ENCODE results near the gene AOPEP. TPM values are rescaled to one million over a fixed set of nuclear protein-coding genes. Genes with fewer than 3 reads are reported as not detected.
A peak's percentile ranks its signal among the peaks of the same experiment; 100 is the strongest.

The AOPEP gene
- total and polyA plus RNA-seq, 2 donors (not counting 1 experiment from before 2014, with no cell fraction given): 66.1 to 94.1 TPM

DNA sequence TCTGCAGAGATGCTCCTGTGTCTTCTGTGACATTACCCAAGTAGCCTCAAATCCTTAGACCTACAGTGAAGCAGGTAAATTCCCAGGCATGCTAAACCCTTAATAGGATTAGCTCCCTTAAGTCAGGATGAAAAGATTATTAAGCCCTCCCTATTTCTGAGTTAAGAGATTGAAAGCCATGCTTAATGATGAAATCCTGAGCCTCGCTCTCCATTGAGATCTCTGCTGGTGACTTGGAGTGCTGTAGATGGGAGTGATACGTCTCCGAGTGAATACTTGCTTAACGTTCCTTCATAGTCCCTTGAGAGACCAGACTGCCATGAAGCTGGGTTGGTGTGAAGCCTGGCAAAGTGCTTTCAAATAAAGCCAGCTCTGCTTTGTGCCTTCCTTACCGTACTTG is 34.2 kb downstream of the AOPEP start:
- Histone ChIP-seq H3K27ac (ENCODE audit: insufficient read depth, low read length) (no peak overlapping the region), H3K4me1 (ENCODE audit: control insufficient read depth, extremely low read depth, insufficient read depth, low read length) (no peaks in the 10 kb centered on the region), H3K9ac (ENCODE audit: insufficient read depth, low read length) (no peak overlapping the region), H3K4me2 (ENCODE audit: extremely low read depth, insufficient read depth, low read length) (no peak overlapping the region), H3K36me3 (ENCODE audit: control insufficient read depth, insufficient read depth, low read length) (no peaks in the 10 kb centered on the region), H2AFZ (ENCODE audit: low read length) (no peak overlapping the region), H3K79me2 (ENCODE audit: control insufficient read depth, insufficient read depth, low read length) (no peaks in the 10 kb centered on the region), H4K20me1 (ENCODE audit: control insufficient read depth, extremely low read depth, insufficient read depth, low read length) (no peaks in the 10 kb centered on the region), H3K9me3 (ENCODE audit: control insufficient read depth, insufficient read depth, low read depth, low read length) (no peaks in the 10 kb centered on the region), H3K4me3 (replicated peaks in 1 of 4; ENCODE audit: control extremely low read depth in 1 of 4, insufficient read depth in 1 of 4, low read depth in 3 of 4, low read length in 4 of 4) (no peak overlapping the region), H3K27me3 (ENCODE audit: control insufficient read depth, insufficient read depth, low read length) (no peaks in the 10 kb centered on the region)
- no peak for TF ChIP-seq EZH2 (IDR thresholded peaks at IDR 0.05; ENCODE audit: low read length, missing control alignments)
- TF ChIP-seq, protein P1, sequence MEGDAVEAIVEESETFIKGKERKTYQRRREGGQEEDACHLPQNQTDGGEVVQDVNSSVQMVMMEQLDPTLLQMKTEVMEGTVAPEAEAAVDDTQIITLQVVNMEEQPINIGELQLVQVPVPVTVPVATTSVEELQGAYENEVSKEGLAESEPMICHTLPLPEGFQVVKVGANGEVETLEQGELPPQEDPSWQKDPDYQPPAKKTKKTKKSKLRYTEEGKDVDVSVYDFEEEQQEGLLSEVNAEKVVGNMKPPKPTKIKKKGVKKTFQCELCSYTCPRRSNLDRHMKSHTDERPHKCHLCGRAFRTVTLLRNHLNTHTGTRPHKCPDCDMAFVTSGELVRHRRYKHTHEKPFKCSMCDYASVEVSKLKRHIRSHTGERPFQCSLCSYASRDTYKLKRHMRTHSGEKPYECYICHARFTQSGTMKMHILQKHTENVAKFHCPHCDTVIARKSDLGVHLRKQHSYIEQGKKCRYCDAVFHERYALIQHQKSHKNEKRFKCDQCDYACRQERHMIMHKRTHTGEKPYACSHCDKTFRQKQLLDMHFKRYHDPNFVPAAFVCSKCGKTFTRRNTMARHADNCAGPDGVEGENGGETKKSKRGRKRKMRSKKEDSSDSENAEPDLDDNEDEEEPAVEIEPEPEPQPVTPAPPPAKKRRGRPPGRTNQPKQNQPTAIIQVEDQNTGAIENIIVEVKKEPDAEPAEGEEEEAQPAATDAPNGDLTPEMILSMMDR (conservative IDR thresholded peaks at IDR 0.05 in 1 of 2, IDR thresholded peaks at IDR 0.05 in 1 of 2; ENCODE audit: low read depth in 1 of 2, low read length in 2 of 2): no peak
- DNase-seq (ENCODE audit: low read depth in 2 of 2): no peak

DNA sequence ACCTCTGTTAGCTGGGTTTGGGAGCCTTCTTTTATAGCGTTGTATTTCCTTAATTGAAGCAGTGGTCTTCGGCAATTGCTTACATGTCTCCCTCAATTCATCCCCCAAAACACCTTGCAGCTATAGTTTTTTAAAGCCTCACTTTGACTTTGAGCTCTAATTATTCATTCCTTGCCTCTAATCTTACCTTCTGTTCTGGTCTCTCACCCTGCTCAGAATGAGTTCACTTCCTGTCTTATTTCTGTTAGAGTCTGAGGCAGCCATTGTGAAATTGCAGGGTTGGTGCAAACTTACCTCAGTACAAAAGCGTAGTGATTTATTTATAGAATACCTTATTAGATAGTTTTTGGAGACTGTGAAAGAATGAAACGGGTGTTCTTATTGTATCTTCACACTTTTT is 35.0 kb downstream of the AOPEP start:
- Histone ChIP-seq H3K9ac (ENCODE audit: insufficient read depth, low read length) (no peak overlapping the region), H3K4me2 (ENCODE audit: extremely low read depth, insufficient read depth, low read length) (no peak overlapping the region), H3K36me3 (ENCODE audit: control insufficient read depth, insufficient read depth, low read length) (no peaks in the 10 kb centered on the region), H3K4me3 (replicated peaks in 1 of 4; ENCODE audit: control extremely low read depth in 1 of 4, insufficient read depth in 1 of 4, low read depth in 3 of 4, low read length in 4 of 4) (no peak overlapping the region), H3K9me3 (ENCODE audit: control insufficient read depth, insufficient read depth, low read depth, low read length) (no peaks in the 10 kb centered on the region), H3K79me2 (ENCODE audit: control insufficient read depth, insufficient read depth, low read length) (no peaks in the 10 kb centered on the region), H3K27me3 (ENCODE audit: control insufficient read depth, insufficient read depth, low read length) (no peaks in the 10 kb centered on the region), H4K20me1 (ENCODE audit: control insufficient read depth, extremely low read depth, insufficient read depth, low read length) (no peaks in the 10 kb centered on the region), H3K27ac (ENCODE audit: insufficient read depth, low read length) (no peak overlapping the region), H2AFZ (ENCODE audit: low read length) (no peak overlapping the region), H3K4me1 (ENCODE audit: control insufficient read depth, extremely low read depth, insufficient read depth, low read length) (no peaks in the 10 kb centered on the region)
- no peak for TF ChIP-seq EZH2 (IDR thresholded peaks at IDR 0.05; ENCODE audit: low read length, missing control alignments)
- TF ChIP-seq, protein P1 (conservative IDR thresholded peaks at IDR 0.05 in 1 of 2, IDR thresholded peaks at IDR 0.05 in 1 of 2; ENCODE audit: low read depth in 1 of 2, low read length in 2 of 2): no peak
- no peak for DNase-seq (ENCODE audit: low read depth in 2 of 2)

DNA sequence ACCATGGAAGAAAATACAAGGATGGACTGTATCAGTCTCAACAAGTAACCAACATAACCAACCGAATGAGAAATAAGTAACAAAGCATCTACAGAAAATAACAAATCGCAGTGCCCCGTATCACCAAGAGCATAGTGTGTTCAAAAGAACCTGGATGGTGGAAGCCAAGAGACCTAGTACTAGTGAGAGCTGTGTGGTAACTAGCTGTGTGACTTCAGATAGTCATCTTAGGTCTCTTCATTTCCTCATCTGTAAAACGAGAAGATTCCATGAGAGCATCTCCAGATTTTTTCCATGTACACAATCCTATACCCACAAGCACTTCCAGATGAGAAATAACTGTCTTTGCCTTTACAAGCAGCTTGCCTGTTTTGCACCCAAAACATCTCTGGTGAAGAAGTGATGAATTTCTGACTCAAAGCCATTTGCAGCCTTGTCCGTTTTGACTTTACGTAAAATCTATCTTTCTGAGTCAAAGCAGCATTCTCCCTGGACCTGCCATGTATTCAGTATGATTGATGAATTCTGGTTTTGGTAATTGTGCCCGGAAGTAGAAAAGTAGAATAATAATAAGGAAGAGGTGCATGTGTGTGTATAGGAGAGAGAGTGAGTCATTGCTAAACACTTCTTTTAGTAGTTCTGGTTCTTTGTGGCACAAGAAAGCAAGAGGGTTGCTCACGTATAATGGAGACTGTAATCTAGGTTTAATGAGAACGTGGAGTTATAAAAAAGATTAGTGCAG is 41.0 kb downstream of the AOPEP start:
- Histone ChIP-seq H3K9me3 (ENCODE audit: control insufficient read depth, insufficient read depth, low read depth, low read length) (no peaks in the 10 kb centered on the region), H3K4me1 (ENCODE audit: control insufficient read depth, extremely low read depth, insufficient read depth, low read length) (no peaks in the 10 kb centered on the region), H3K36me3 (ENCODE audit: control insufficient read depth, insufficient read depth, low read length) (no peaks in the 10 kb centered on the region), H3K79me2 (ENCODE audit: control insufficient read depth, insufficient read depth, low read length) (no peaks in the 10 kb centered on the region), H3K27me3 (ENCODE audit: control insufficient read depth, insufficient read depth, low read length) (no peaks in the 10 kb centered on the region), H2AFZ (ENCODE audit: low read length) (no peak overlapping the region), H3K9ac (ENCODE audit: insufficient read depth, low read length) (no peak overlapping the region), H3K27ac (ENCODE audit: insufficient read depth, low read length) (no peak overlapping the region), H3K4me3 (replicated peaks in 1 of 4; ENCODE audit: control extremely low read depth in 1 of 4, insufficient read depth in 1 of 4, low read depth in 3 of 4, low read length in 4 of 4) (no peak overlapping the region), H4K20me1 (ENCODE audit: control insufficient read depth, extremely low read depth, insufficient read depth, low read length) (no peaks in the 10 kb centered on the region), H3K4me2 (ENCODE audit: extremely low read depth, insufficient read depth, low read length) (no peak overlapping the region)
- DNase-seq (ENCODE audit: low read depth in 2 of 2): peak; percentile 22 to 93
- no peak for TF ChIP-seq EZH2 (IDR thresholded peaks at IDR 0.05; ENCODE audit: low read length, missing control alignments)
- TF ChIP-seq, protein P1 (conservative IDR thresholded peaks at IDR 0.05 in 1 of 2, IDR thresholded peaks at IDR 0.05 in 1 of 2; ENCODE audit: low read depth in 1 of 2, low read length in 2 of 2): no peak
